ENCODE measurements around the gene NUP88.

DNA sequence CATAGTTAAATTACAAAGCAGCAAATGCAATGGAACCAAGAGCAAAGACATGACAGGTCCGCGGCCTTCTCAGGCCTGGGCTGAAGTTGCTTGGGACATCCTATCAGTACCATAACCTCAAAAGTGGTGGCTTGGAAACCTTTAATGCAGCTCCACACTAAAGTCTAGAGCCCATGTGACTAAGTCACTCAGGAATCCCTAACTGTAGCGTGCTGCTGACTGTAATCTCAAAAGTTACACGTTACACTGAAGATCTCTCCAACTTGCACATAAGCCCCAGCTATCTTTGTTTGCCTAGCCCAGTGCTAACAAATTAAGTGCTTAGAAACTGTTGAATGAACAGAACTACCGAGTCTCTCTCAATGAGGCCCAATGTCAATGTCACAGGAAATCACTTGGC is 27.8 kb downstream of the NUP88 start:
- TF ChIP-seq CTCF (IDR thresholded peaks at IDR 0.05; ENCODE audit: insufficient read depth, low read depth, low read length) (no peak), EZH2 (IDR thresholded peaks at IDR 0.05; ENCODE audit: insufficient read depth, low read length) (no peak)

Data from astrocyte (in vitro differentiated cells and primary cell).